NCI-H2171 treated with DMSO at 0.1 percent for 48 hours (cell line): ENCODE measurements around the gene HOTAIR.

Experiments
- DNase-seq: peaks from one replicate; lab custom pipeline; 2025; lab: John Stamatoyannopoulos, UW

The HOTAIR gene

GRCh38 chr12:53975064-53975471, 314 bp upstream of the HOTAIR start:
- peak; percentile 62 for DNase-seq

- no peak for DNase-seq
These were observed 1.3 kb downstream of the HOTAIR start for GRCh38 chr12:53973236-53974042.

DNA sequence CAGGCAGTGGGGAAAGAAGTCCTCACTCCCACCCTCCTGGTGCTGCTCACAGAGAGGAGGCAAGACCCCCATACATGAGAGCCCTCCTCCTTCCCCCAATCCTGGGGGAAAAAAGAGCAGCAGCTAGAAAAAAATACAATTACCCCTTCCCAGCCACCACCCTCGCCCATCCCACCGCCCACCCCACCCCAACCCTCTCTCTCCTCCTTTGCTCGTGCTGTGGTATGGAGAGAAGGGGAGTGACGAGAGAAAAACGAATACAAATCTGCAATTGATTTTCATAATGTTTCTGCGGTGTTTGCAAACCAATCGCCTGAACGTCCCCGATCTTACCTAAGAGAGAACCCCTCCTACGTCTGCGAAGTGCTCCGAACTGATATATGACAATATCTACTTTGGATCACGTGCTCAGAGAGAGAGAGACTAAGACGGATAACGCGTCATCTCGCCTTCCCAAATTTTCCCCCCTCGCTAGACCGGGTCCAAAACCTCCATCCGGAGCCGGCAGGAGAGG, 2.0 kb downstream of the HOTAIR start, which contains the start of gene HOXC11:
TSS of gene HOXC11 (plus strand) at position 405 of the 514 bp plus-strand sequence. CDS start 116 bp downstream, outside the sequence.
- no peak for DNase-seq

GRCh38 chr12:53972152-53972702, 2.5 kb downstream of the HOTAIR start:
- no peak for DNase-seq

DNA sequence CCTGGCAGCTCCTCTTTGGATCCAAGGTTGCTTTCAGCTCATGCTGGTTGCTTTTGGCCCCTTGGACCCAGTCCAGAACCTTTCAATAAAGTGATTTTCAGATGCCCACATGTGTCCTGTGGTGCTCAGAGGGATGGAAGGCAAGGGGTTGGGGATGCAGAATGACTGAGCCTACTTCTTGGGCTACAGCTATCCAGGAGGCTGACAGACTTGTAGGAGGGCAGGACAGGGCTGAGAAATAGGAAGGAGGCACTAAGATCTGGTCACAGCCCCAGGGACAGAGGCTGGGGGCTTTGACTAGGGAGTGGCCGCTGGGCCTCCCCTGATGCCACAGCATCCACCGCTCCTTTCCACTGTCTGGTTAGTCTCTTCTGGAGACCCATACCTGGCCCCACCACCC, 3.1 kb downstream of the HOTAIR start:
- DNase-seq: no peak

DNA sequence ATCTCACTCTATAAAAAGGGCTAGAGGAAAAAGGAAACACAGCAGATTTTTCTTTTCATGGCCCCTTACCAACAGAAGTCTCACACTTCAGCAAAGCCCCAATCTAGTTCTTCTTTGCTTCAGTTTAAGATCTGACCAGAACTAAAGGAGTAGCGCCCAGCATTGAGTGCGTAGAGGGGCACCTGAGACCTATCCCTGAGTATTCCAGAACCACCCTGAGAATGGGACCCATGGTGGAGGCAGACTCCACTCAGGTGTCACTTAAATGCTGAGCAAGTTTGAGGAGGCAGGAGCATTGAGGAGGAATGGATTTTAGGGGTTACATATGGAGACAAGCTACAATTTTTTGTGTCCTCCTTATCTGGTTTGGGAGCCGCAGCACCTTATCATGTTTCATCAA, 3.6 kb downstream of the HOTAIR start:
- DNase-seq: no peak

DNA sequence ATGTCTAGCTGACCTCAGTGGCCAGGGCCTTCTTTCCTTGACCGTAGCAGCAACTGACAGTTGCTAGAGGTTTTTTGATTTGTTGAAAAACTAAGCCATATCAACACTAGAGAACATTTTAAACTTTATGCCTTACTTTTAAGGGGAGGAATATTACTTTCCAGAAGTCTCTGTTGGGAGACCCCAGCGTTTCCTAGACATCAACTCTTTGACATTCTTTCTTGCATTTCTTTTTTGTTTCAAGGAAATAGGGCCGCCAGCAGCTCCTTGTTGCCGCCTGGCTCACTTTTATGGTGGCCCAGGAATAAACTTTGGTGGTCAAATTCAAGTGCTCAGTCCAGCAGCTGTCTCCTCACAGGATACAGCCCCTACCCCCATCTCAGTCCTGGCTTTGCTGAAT, 4.3 kb downstream of the HOTAIR start:
- DNase-seq: no peak

GRCh38 chr12:53969588-53970259, 5.0 kb downstream of the HOTAIR start:
- no peak for DNase-seq

DNA sequence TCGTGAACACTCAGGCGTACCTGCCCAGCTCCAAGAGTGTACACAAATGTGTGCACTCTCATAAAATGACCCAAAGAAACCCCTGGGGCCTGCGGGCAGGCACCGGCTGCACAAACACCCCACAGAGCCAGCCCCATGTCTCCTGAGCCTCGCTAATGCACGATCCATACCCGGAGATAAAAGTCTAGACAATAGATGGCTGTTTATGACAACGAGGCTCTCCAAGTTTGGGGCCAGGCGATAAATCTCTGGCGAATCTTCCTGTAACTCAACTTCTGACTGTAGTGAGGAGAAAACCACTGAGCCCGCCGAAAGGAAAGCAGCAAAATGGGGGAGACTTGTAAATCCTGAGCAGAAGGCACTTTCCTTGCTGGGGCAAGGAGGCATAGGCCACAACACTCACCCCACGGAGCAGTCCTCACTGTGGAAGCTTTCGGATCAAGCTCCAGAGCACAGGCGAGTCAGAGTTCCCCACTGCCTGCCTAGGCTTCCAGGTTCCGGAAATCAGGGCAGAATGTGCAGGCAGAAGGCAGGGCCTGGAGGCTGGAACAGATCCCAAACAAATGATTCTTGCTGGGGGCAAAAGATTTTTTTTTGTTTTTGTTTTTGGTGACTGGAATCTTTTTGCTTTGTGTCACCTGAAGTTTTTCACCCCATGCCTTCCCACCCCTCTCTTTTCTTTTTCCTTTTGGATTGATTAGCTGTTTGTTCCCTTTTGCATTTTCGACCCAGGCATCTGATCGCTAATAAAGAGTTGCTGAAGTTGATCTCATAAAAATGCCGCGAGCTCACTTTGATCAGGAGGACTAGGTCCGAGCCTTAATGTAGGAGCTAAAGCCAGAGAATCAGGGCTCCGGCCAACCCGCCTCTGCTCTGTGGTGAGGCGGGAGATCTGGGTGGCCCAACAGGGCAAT, 6.3 kb downstream of the HOTAIR start:
- DNase-seq: no peak

- no peak for DNase-seq
These were observed 7.3 kb downstream of the HOTAIR start for GRCh38 chr12:53967421-53967925.

GRCh38 chr12:53966385-53967133, 8.2 kb downstream of the HOTAIR start:
- no peak for DNase-seq

- DNase-seq: no peak
These were observed 8.7 kb downstream of the HOTAIR start for GRCh38 chr12:53966085-53966384.

DNA sequence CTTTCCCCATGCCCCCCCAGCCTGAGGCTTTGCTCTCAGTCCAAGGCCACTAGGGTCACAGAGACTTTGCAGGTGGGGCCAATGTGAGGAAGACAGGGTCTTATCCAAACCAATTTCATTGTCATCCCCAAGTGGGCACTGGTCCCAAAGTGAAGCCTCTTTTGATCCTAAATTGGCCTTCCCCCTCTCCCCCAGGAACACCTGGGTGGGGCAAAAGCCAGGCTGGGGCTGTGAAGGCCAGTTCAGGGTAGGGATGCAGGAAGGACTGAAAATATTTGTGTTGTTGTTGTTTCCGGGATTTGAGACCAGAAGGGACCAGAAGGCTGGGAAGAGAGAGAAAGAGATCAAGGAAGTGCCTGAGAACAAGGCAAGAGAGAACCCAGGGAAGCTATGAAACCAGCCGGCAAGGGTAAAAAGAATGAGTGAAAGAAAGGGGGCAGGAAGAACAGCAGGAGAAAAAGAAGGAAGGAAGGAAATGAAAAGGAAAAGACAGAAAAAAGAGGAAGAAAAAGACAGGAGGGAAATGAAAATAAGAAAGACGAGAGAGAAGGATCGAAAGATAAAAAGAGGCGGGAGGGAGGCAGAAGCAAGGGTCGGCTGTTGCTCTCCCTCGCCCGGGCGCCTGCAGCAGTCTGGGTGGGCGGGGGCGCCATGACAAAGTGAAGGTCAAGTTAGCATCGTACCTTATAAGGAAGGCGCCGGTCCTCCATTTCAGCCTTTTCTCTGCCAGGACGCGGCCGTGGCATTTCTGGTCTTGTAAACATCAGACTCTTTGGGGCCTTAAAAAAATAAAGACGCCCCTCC, 9.3 kb downstream of the HOTAIR start:
- DNase-seq: no peak

GRCh38 chr12:53964315-53964713, 10.4 kb downstream of the HOTAIR start:
- no peak for DNase-seq

DNA sequence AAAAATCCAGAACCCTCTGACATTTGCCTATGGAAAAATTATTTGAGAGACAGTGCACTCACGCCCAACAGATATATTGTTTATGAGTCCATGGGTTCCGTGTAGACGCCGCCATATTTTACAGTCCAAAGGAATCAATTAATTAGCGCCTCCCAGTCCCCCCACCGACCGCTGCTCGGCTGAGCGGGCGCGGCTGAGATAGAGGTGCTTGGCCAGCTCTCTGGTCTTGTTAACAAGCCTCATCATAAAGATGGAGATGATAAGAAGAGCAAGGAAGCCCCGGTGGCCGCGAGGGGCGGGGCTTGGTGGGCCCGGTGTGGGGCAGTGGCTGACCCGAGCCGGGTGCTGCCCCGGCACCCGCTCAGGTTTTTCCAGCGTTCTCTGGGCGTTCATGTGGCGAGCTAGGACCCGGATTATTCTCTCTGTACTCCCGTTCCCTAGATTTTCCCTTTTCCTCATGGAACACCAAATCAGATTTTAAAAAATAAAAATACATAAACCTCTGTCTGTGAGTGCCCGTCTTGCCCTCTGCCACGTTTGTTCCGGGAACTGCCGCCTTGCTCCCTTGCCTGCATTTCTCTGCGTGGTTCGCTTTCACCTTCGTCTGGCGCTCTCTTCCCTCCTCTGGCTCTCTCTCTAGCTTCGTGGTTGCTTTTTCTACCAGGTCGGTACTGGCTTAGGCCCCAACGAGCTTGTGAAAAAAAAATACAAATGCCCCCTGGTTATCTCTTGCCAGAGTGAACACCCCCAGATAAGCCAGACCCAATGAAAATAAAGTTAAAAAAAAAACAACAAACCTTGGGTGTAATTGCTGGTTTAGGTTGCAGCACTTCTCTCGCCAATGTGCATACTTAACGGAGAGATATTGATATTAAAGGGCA, 11.1 kb downstream of the HOTAIR start:
- no peak for DNase-seq

GRCh38 chr12:53963005-53963404, 11.7 kb downstream of the HOTAIR start:
- DNase-seq: no peak

DNA sequence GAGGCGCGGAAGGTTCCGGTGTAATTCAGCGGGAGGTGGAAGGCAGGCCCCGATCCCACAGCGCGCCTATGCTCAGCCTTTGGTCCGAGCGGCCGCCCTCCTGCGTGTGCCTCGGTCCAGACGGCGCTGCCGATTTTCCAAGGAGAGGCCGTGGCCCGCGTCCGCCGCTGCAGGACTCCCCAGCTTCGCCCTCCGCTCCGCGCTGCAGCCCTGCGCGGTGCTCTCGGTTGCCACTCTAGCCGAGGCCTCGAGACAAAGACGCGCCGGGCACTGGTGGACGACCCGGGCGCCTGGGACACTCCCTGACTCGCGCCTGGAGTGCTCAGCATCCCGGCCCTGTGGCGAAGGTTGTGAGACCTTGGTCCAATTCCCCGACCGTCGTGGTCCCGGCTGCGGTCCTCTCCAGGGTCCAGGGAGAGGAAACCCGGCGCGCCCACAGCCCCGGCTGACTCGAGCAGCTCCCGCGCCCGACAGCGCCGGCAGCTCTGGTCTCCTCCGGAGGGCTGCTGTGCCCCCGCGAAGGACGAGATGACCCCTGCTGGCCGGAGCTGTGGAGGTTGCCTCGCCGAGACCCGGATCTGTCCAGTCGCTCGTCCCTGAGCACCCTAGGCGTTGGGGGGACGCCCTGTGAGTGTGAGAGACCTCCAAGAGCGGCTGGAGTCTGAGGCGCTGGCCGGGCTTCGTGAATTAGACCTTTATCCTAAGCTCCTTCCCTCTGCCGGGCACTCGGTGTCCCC, 13.6 kb downstream of the HOTAIR start:
- DNase-seq: no peak

- DNase-seq: no peak
These were observed 14.3 kb downstream of the HOTAIR start for GRCh38 chr12:53960187-53961024.
